ENCODE measurements around the gene RPL38. TPM values are rescaled to one million over a fixed set of nuclear protein-coding genes. Genes with fewer than 3 reads are reported as not detected.

Gene RPL38
- total RNA-seq, 1 donor from 2014 or later = 571 TPM

GRCh38 chr17:74243013-74243755, 39.7 kb downstream of the RPL38 start:
- DNase-seq (ENCODE audit: extremely low spot score in 2 of 2) = no peak
- H3K27me3 ChIP-seq = no peaks in the 10 kb centered on the region
- TF ChIP-seq POLR2A (IDR thresholded peaks at IDR 0.05) = no peak
- intact Hi-C loops (cut with DNase I) = no loop called here
- H3K4me3 ChIP-seq = no peak overlapping the region
- H3K4me1 ChIP-seq = no peaks in the 10 kb centered on the region
- H3K9me3 ChIP-seq = no peaks in the 10 kb centered on the region
- no peak overlapping the region for H3K27ac ChIP-seq
- no peaks in the 10 kb centered on the region for H3K36me3 ChIP-seq

- Histone ChIP-seq H3K9me3 (no peaks in the 10 kb centered on the region), H3K27me3 (no peaks in the 10 kb centered on the region), H3K4me3 (no peak overlapping the region), H3K36me3 (no peaks in the 10 kb centered on the region), H3K4me1 (no peaks in the 10 kb centered on the region), H3K27ac (no peak overlapping the region)
- no peak for DNase-seq (ENCODE audit: extremely low spot score in 2 of 2)
- TF ChIP-seq CTCF (IDR thresholded peaks at IDR 0.05) = no peak
- no peak for TF ChIP-seq POLR2AphosphoS5 (IDR thresholded peaks at IDR 0.05; ENCODE audit: insufficient read depth in 1 of 2, low read depth in 1 of 2)
- no peak for TF ChIP-seq POLR2A (IDR thresholded peaks at IDR 0.05)
- intact Hi-C loops (cut with DNase I) = no loop called here
Observed at GRCh38 chr17:74244128-74244527, 40.6 kb downstream of the RPL38 start.

GRCh38 chr17:74244548-74244947, 41.1 kb downstream of the RPL38 start:
- no peaks in the 10 kb centered on the region for H3K36me3 ChIP-seq
- H3K27me3 ChIP-seq = no peaks in the 10 kb centered on the region
- no peak for DNase-seq (ENCODE audit: extremely low spot score in 2 of 2)
- no peaks in the 10 kb centered on the region for H3K9me3 ChIP-seq
- TF ChIP-seq POLR2A (IDR thresholded peaks at IDR 0.05) = no peak
- TF ChIP-seq CTCF (IDR thresholded peaks at IDR 0.05) = no peak
- no peak for TF ChIP-seq POLR2AphosphoS5 (IDR thresholded peaks at IDR 0.05; ENCODE audit: insufficient read depth in 1 of 2, low read depth in 1 of 2)
- H3K4me3 ChIP-seq = no peak overlapping the region
- no peak overlapping the region for H3K27ac ChIP-seq
- H3K4me1 ChIP-seq = no peaks in the 10 kb centered on the region
- intact Hi-C loops (cut with DNase I) = no loop called here

GRCh38 chr17:74245145-74245831, 41.8 kb downstream of the RPL38 start:
- Histone ChIP-seq H3K4me3 (no peak overlapping the region), H3K27ac (no peak overlapping the region), H3K27me3 (no peaks in the 10 kb centered on the region), H3K36me3 (no peaks in the 10 kb centered on the region), H3K9me3 (no peaks in the 10 kb centered on the region), H3K4me1 (no peaks in the 10 kb centered on the region)
- TF ChIP-seq POLR2A (IDR thresholded peaks at IDR 0.05) (no peak), CTCF (IDR thresholded peaks at IDR 0.05) (no peak), POLR2AphosphoS5 (IDR thresholded peaks at IDR 0.05; ENCODE audit: insufficient read depth in 1 of 2, low read depth in 1 of 2) (no peak)
- intact Hi-C loops (cut with DNase I) = no loop called here
- no peak for DNase-seq (ENCODE audit: extremely low spot score in 2 of 2)

- Histone ChIP-seq H3K4me1 (no peaks in the 10 kb centered on the region), H3K4me3 (no peak overlapping the region), H3K9me3 (no peaks in the 10 kb centered on the region), H3K27me3 (no peaks in the 10 kb centered on the region), H3K36me3 (no peaks in the 10 kb centered on the region), H3K27ac (no peak overlapping the region)
- no peak for TF ChIP-seq POLR2A (IDR thresholded peaks at IDR 0.05)
- no peak for TF ChIP-seq POLR2AphosphoS5 (IDR thresholded peaks at IDR 0.05; ENCODE audit: insufficient read depth in 1 of 2, low read depth in 1 of 2)
- no peak for TF ChIP-seq CTCF (IDR thresholded peaks at IDR 0.05)
- no peak for DNase-seq (ENCODE audit: extremely low spot score in 2 of 2)
- intact Hi-C loops (cut with DNase I) = no loop called here
Observed at GRCh38 chr17:74245871-74246270, 42.4 kb downstream of the RPL38 start.
